Umbilical cord (tissue), 2 donors: ENCODE data around the gene RTP3. TPM values are rescaled to one million over a fixed set of nuclear protein-coding genes. Genes with fewer than 3 reads are reported as not detected.

Source experiments
- DNase-seq: peaks from one replicate; pipeline ENCODE4 v3.0.0-alpha.2; 2015; ENCODE audit warnings: low spot score
- total RNA-seq: library from RNA; depleted of rRNA; stranded (reverse); fragments of >200 nt; gene quantifications from one replicate; pipeline ENCODE4 v1.2.3, GENCODE V29; 2014; ENCODE audit warnings: low replicate concordance; ENCODE audit not compliant: insufficient read depth

The RTP3 gene
- 1.2 TPM for total RNA-seq

- DNase-seq, result no peak
Observed at GRCh38 chr3:46497556-46498265, at the start of gene RTP3. Gene RTP3 (plus strand): TSS chr3:46497976. CDS start chr3:46498063, 87 bp downstream.

DNA sequence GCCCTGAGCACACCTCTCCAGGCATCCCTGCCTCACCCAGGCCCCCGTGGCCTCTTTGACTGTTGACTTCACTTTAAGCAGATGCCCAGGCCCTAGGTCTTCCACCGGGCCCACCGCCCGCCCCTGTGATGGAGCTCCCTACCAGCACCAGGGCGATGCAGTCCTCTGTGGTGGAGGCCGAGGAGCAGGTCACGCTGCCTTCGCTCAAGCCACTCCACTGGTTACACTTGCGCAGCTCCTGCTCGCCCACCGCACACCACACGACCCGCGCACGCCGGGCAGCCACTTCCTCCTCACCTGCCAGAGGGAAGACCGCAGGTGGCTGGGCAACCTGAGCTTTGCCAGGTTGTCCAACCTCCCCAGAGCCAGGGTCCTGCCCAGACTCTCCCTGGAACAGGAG, 49.1 kb upstream of the RTP3 start:
- no peak for DNase-seq

DNA sequence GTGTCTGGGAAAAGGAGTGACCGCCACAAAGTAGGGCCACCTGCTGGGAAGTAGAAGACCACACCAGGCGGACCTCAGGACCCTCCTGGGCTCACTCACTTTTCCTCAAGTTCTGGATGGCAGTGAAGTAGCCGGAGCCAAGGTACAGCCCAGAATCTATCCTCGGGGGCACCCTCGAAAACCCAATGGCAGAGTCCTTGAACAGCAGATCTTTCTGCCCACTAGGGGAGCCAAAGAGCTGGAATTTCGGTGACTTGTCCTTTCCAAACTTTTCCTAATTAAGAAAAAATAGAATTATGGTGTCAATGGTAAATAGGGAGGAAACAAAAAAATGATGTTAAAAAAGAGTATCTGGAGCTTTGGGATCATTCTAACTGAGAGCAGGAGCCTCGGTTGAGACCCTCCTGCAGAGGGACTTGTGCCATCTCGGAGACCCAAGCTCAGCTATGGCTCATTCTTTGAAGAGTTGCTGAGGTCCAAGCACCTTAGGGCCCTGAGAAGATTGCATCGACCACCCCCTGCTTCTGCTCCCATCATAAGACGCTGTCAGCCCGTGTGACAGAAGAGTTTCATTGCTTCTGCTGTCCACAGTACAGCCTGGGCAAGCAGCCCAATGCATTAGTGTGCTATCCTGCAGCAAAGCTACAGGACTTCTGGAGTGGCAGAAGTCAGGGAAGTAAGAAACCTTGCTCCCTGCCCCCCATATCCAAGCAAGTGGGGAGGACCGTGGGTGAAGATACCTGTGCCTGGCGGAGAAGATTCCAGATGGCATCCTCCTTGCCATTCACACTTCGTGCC, 47.8 kb upstream of the RTP3 start:
- no peak for DNase-seq

DNA sequence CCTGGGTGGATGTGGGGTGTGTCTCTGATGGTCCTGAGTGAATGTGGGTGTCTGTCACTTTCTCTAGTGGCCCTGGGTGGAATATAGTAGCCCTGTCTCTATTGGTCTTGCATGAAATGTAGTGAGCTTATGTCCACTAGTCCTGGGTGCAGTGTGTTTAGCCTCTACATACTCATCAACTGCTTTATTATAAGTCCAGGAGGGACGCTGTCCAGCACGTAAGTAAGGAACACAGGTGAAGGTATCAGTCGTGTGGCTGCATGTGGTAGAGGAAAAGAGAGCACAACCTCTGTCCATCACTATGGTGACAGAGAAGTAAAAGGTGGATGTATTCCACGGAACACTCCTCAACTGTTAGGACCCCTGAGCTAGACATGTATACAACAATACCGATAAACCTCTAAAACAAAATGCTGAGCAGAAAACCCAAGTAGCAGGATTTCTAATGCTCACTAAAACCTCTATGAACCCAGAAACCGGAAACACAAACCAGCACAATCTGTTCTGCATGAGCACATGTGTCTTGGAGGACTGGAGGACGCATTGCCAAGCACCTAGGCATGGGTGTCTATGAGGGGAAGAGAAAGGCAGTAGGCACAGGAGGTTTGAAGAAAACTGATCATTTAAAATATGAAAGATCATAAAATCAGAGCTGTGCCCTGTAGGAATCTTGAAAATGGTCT, 44.1 kb upstream of the RTP3 start:
- no peak for DNase-seq

- DNase-seq, result no peak
Observed at GRCh38 chr3:46454209-46454595, 43.6 kb upstream of the RTP3 start.

- DNase-seq, result no peak
Observed at GRCh38 chr3:46454606-46455005, 43.2 kb upstream of the RTP3 start.

DNA sequence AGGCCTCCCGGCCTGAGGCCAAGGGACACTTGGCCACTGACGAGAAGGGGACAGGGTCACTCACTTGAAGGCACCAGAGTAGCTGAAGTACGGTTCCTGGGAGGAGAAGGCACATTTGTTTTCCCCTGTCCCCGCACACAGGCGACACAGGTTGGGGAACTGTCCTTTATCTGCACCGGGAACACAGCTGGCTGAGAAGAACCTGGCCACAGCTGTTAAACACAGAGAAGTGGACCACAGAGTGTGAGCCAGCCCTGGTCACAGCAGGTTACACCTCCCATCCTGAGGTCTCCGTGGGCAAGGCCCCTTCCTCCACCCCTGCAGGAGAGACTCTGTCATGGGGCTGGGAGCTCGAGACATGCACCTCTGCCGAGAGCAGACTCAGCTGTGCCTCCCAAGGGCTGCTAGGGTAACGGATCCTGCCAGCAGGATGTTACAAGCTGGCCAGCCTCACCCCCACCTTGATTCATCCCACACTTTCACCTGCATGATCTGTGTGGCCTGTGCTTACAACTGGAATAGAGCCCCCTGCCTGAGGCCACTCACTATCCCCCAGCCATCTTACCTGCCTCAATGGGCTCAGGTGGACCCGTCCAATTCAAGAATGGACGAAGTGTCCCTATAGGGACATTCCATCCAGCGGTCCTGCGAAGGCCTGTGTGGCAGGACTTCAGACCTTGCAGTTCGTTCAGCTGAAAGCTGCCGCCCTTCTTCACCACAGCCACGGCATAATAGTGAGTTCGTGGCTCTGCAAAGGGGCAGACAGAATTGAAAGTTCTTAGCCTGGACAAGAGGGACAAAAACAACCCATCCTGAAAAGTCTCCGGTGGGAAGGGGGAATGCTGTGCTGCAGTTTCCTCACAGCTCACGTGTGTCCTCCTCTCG, 42.3 kb upstream of the RTP3 start:
- DNase-seq, result no peak

DNA sequence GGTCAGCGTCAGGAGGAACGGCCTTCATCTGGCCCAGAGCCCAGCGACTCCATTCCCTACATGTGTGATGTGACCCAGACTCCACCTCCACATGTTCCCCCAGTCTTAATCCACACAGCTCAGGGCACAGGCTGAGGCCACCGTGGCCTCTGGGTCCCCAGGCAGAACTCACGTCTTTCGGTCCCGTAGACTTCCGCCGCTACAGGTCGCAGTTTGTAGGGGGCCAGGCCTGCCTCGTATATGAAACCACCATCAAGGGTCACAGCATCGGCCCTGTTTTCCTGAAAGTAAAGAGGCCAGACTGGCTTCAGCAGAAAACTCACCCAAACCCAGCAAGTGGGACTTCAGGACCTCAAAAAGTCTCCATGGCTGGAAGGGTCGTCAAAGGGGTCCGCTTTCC, 41.7 kb upstream of the RTP3 start:
- no peak for DNase-seq

DNA sequence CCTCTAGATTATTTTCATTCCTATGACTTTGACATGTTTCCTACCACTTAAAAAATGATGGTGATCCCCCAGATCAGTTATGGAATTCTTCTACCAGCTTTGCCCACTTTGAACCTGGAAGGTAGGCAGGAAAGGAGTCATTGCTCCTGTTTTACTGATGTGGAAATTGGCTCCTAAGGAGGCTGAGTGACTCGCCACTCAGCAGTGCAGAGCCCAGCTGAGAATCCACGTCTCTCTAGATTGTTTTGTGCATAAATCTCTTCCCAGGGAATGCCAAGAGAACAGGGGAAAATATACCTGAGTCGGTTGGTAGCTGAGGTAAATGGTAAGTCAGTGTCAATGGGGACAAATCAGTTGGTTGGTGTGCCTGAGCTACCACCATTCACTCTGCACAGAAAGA, 37.7 kb upstream of the RTP3 start:
- DNase-seq, result no peak

GRCh38 chr3:46462111-46462510, 35.7 kb upstream of the RTP3 start:
- no peak for DNase-seq

DNA sequence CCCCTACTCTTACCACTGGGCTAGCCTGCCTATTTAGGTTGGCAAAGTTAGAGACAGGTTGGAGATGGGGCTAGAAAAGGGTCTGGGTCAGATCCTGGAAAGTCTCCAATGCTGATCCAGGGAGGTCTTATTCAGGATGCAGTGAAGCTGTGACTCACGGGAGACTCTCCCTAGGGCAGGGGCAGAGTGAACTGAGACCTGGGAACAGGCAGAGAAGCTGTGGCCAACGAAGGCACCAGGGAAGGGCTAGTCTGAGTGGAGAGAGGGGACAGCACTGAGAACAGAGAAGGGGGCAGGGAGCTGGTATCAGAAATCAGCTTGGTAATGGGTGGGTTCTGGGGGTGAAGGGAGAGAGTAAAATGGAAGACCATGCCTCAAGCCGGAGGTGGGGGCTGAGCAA, 35.3 kb upstream of the RTP3 start:
- DNase-seq, result no peak

GRCh38 chr3:46463120-46463867, 34.5 kb upstream of the RTP3 start:
- no peak for DNase-seq

- no peak for DNase-seq
Observed at GRCh38 chr3:46463868-46464241, 33.9 kb upstream of the RTP3 start.

- no peak for DNase-seq
Observed at GRCh38 chr3:46464326-46465195, 33.2 kb upstream of the RTP3 start, which contains the start of gene LTF. Gene LTF (minus strand): TSS chr3:46464905. CDS start chr3:46464867, 38 bp downstream.

GRCh38 chr3:46465196-46465520, 32.6 kb upstream of the RTP3 start:
- no peak for DNase-seq

GRCh38 chr3:46466273-46466672, 31.5 kb upstream of the RTP3 start:
- DNase-seq, result no peak

DNA sequence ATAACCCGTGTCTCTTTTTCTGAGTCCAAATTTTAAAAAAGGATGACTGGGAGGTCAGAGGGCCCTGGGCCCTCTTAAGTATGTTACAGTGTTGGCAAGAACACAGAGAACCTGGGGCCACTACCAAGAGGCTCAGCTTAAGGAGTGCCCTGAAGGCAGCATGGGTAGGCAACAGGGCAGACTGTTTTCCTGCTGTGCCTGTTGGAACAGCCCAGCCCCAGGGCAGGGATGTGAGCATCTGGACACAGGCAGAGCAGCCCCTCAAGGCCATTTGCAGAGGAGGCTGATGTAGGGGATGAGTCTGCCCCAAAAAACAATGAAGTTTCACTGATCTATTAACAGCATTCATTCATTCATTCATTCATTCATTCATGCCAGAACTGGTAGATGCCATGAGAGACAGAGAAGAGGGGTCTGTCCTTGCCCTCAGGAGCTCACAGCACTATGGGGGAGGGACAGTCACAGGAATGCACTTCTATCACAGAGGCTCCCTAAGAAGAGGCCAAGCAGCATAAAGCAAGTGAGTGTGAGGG, 30.8 kb upstream of the RTP3 start:
- DNase-seq, result no peak

GRCh38 chr3:46467562-46467961, 30.2 kb upstream of the RTP3 start:
- DNase-seq, result no peak

DNA sequence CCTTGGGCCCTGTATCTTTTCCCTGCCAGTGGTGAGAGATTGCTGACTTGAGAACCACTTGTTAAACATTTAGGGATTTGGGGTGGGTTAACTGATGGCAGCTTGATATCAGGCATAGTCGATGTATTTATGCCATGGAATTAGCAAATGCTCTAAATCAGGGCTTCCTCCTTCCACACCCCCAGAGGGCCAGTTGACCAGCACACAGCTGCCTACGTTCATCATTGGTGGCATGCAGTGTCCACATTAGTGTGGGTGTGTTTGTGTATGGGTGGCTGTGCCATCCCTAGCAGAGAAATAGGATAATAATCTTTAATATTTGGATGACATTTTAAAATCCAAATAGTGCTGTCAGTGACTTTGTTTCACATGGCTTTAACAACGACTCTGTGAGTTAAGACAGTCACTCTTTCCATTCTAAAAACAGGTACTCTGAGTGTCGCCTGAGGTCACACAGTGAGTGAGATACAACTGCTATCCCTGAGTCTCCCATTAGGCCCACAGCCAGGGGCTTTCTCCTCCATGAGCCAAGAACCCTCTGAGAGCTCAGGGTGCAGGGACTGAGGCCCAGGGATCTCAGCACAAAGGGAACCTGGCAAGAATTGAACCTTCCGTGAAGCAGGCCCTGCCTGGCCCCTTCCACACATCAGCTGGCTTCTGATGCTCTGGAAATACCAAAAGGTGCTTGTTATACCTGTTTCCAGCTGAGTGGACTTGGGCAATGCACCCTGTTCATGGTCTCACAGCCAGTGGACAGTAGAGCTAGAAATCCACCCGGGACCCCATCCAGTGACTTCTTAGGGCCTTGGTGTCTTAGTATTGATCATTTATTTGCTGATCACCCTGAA, 28.8 kb upstream of the RTP3 start:
- DNase-seq, result no peak
